Kidney (tissue), 14 donors: ENCODE measurements around the gene TMEM129. TPM values are rescaled to one million over a fixed set of nuclear protein-coding genes. Genes with fewer than 3 reads are reported as not detected.
A peak's percentile ranks its signal among the peaks of the same experiment; 100 is the strongest.

ENCODE experiments used
- DNase-seq, 5 donors: peaks; one replicate each; pipeline ENCODE4 v3.0.0-alpha.2; 2013 to 2020
- FAIRE-seq: peaks from 2 replicates; lab custom pipeline; 2012; peaks lifted over from hg19 to GRCh38; lab: Jason Lieb, UNC
- H3K27ac ChIP-seq, 2 donors: one replicate each; pipeline ENCODE4 v1.7.0; 2013; ENCODE audit warnings: low read depth in 2 of 2, low read length in 2 of 2, inconsistent platforms in 1 of 2
- H3K27me3 ChIP-seq: one replicate; pipeline ENCODE4 v1.7.1; 2013; ENCODE audit warnings: low read length, inconsistent platforms; ENCODE audit not compliant: control insufficient read depth, insufficient read depth
- H3K36me3 ChIP-seq, 3 donors: one replicate each; pipeline versions ENCODE4 v1.7.0 to v1.7.1; 2013; ENCODE audit warnings: low read length in 3 of 3, control low read depth in 1 of 3, inconsistent platforms in 1 of 3; ENCODE audit not compliant: insufficient read depth in 3 of 3, control insufficient read depth in 2 of 3
- H3K4me1 ChIP-seq, 3 donors: one replicate each; pipeline versions ENCODE4 v1.7.0 to v1.7.1; 2013; ENCODE audit warnings: low read length in 3 of 3, inconsistent platforms in 1 of 3, low read depth in 1 of 3; ENCODE audit not compliant: control insufficient read depth in 2 of 3, insufficient read depth in 2 of 3
- H3K4me3 ChIP-seq, 3 donors: one replicate each; pipeline versions ENCODE4 v1.7.0 to v1.8.1; 2013; ENCODE audit warnings: low read length in 3 of 3, control low read depth in 1 of 3, inconsistent platforms in 1 of 3
- H3K9ac ChIP-seq, 3 donors: one replicate each; pipeline versions ENCODE4 v1.7.0 to v1.7.1; 2013; ENCODE audit warnings: low read length in 3 of 3, control low read depth in 1 of 3, inconsistent platforms in 1 of 3
- H3K9me3 ChIP-seq, 3 donors: one replicate each; pipeline versions ENCODE4 v1.7.0 to v1.7.1; 2013; ENCODE audit warnings: low read length in 3 of 3, control low read depth in 1 of 3, inconsistent platforms in 1 of 3; ENCODE audit not compliant: control insufficient read depth in 2 of 3, insufficient read depth in 1 of 3
- CTCF ChIP-seq: IDR thresholded peaks from 3 replicates; pipeline ENCODE4 v1.5.1; 2012; ENCODE audit warnings: mild to moderate bottlenecking, moderate library complexity, borderline replicate concordance; ENCODE audit not compliant: insufficient read depth; ENCODE audit errors: extremely low read depth
- intact Hi-C: fragments of 100-400 bp; cut with DNase I; formaldehyde crosslinking; loops from one replicate; pipeline ENCODE4 v1.11.1; 2022
- polyA plus RNA-seq: library from polyadenylated mRNA; stranded (reverse); fragments of 350-450 nt; fragmentation: Illumina TruSeq; extraction: RNeasy Lipid Tissue Mini Kit (QIAGEN cat#74804); gene quantifications from one replicate; pipeline ENCODE4 v1.2.3, GENCODE V29; 2014; ENCODE audit warnings: low read depth, low replicate concordance; ENCODE audit not compliant: insufficient read depth
- total RNA-seq: library from RNA; stranded (reverse); fragmentation: NEBNext Ultra II Directional; extraction: Animal tissue kit (Norgen Biotek cat#: 25700); gene quantifications from one replicate; pipeline ENCODE4 v1.2.1, GENCODE V29; 2021
- donor health status: control.
- donor health status: control.
- donor health status: control.
- donor health status: control.
- donor health status: control.
- donor health status: DM: yes; HTN: yes; CAD: no.
- donor health status: Normal renal cell carcinoma (clear cell type).

TMEM129 gene
- total and polyA plus RNA-seq, 2 donors from 2014 or later = 48.2 to 60.0 TPM

- Histone ChIP-seq H3K27ac (no peak overlapping the region), H3K9me3 (no peaks in the 10 kb centered on the region), H3K36me3 (no peaks in the 10 kb centered on the region), H3K4me1 (peaks cover 0 to 4% (median 0%) of the 10 kb centered on the region in 3 donors), H3K27me3 (no peaks in the 10 kb centered on the region), H3K9ac (no peak overlapping the region), H3K4me3 (no peak overlapping the region)
- no peak for TF ChIP-seq CTCF
- intact Hi-C loops = loop anchor here (5.0 kb wide), 1 partner anchor 145 kb away; no protein-coding TSS in a partner anchor
- FAIRE-seq (no peak), DNase-seq (no peak)
Measured at GRCh38 chr4:1747603-1747967, 26.5 kb upstream of the TMEM129 start.

- no peak overlapping the region for H3K9ac ChIP-seq
- H3K4me1 ChIP-seq = peaks cover 0 to 3% (median 0%) of the 10 kb centered on the region in 3 donors
- DNase-seq (no peak), FAIRE-seq (no peak)
- no peak overlapping the region for H3K4me3 ChIP-seq
- no peaks in the 10 kb centered on the region for H3K27me3 ChIP-seq
- no peak for TF ChIP-seq CTCF
- H3K9me3 ChIP-seq = no peaks in the 10 kb centered on the region
- H3K27ac ChIP-seq = no peak overlapping the region
- intact Hi-C loops = loop anchor here (5.0 kb wide), 1 partner anchor 145 kb away; no protein-coding TSS in a partner anchor
- no peaks in the 10 kb centered on the region for H3K36me3 ChIP-seq
Measured at GRCh38 chr4:1746919-1747602, 25.9 kb upstream of the TMEM129 start.

GRCh38 chr4:1746265-1746691 lies 25.2 kb upstream of the TMEM129 start:
- peaks cover 0 to 3% (median 0%) of the 10 kb centered on the region in 3 donors for H3K4me1 ChIP-seq
- no peaks in the 10 kb centered on the region for H3K36me3 ChIP-seq
- no peak overlapping the region for H3K4me3 ChIP-seq
- H3K9ac ChIP-seq = no peak overlapping the region
- FAIRE-seq (no peak), DNase-seq (peak in 4 of 5 donors; percentile 88 to 93 (median 88))
- H3K27me3 ChIP-seq = no peaks in the 10 kb centered on the region
- no peak overlapping the region for H3K27ac ChIP-seq
- no peaks in the 10 kb centered on the region for H3K9me3 ChIP-seq
- intact Hi-C loops = loop anchor here (5.0 kb wide), 1 partner anchor 146 kb away; no protein-coding TSS in a partner anchor
- TF ChIP-seq CTCF = peak; percentile 72
